Measurements from ENCODE around the gene MYNN.

MYNN gene

DNA sequence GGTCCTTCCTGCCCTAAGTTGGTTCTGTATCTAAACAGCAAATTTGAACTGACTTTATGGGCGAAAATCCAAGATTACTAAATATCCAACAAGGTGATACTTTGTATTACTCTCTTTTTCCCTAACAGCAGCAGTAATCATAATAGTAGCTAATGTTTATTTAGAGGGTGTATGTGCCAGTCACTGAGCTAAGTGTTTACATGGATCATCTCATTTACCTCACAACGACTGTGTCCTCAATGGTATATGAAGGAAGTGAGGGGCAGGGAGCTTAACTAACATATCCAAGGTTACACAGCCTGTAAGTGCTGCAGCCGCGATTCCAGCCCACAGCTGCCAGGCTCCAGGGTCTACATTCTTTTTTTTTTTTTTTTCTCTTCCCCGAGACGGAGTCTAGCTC is 49.8 kb downstream of the MYNN start:
- Histone ChIP-seq H2AFZ (ENCODE audit: low read depth, low read length) (no peak overlapping the region), H3K9me3 (ENCODE audit: low read length) (no peaks in the 10 kb centered on the region), H3K4me1 (ENCODE audit: insufficient read depth, low read length) (no peaks in the 10 kb centered on the region), H3K27me3 (ENCODE audit: insufficient read depth, low read length) (no peaks in the 10 kb centered on the region), H3K4me3 (ENCODE audit: low read length) (no peak overlapping the region), H3K36me3 (ENCODE audit: insufficient read depth, low read length) (no peaks in the 10 kb centered on the region)

DNA sequence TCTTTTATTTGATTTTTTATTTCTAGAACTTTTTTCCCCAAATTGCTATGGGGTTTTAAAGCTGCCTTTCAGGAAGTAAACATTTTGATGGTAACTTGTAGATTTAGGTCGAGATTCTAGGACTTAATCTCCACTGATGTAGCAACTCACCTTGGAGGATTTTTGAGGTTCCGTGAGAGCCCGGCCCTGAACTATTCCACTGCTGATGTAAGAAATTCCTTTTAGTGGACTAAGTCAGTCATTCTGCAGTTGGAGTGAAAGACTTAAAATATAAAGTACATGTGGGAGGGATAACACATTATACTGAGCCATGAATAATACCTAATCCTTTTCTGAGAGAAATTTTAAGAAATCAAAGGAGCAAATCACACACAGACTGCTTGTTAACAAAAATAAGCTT is 52.1 kb downstream of the MYNN start:
- H3K27me3 ChIP-seq (ENCODE audit: insufficient read depth, low read length), result no peaks in the 10 kb centered on the region
- H2AFZ ChIP-seq (ENCODE audit: low read depth, low read length), result no peak overlapping the region
- no peaks in the 10 kb centered on the region for H3K4me1 ChIP-seq (ENCODE audit: insufficient read depth, low read length)
- H3K9me3 ChIP-seq (ENCODE audit: low read length), result no peaks in the 10 kb centered on the region
- no peaks in the 10 kb centered on the region for H3K36me3 ChIP-seq (ENCODE audit: insufficient read depth, low read length)
- H3K4me3 ChIP-seq (ENCODE audit: low read length), result no peak overlapping the region

GRCh38 chr3:169827712-169828111 is 54.5 kb downstream of the MYNN start:
- Histone ChIP-seq H3K4me3 (ENCODE audit: low read length) (no peak overlapping the region), H2AFZ (ENCODE audit: low read depth, low read length) (no peak overlapping the region), H3K4me1 (ENCODE audit: insufficient read depth, low read length) (no peaks in the 10 kb centered on the region), H3K36me3 (ENCODE audit: insufficient read depth, low read length) (no peaks in the 10 kb centered on the region), H3K9me3 (ENCODE audit: low read length) (no peaks in the 10 kb centered on the region), H3K27me3 (ENCODE audit: insufficient read depth, low read length) (no peaks in the 10 kb centered on the region)

DNA sequence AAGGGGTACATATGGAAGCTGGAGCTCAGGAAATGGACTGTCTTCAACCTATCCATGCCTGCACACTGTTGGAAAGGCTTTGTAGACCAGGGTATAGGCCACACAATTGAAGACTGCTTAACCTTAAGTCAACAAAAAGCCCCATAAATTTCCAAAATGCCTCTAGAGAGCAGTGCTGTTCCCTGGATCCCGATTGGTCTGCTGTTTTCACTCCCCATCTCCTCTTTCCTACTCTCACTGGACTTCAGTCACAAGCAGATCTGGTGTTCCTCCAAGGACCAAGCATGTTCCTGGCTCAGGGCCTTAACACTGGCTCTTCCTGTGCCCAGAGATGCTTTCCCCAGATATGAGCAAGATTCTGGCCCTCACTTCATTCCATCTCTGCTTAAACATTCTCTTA is 62.3 kb downstream of the MYNN start:
- Histone ChIP-seq H3K4me3 (ENCODE audit: low read length) (no peak overlapping the region), H3K4me1 (ENCODE audit: insufficient read depth, low read length) (no peaks in the 10 kb centered on the region), H3K27me3 (ENCODE audit: insufficient read depth, low read length) (no peaks in the 10 kb centered on the region), H2AFZ (ENCODE audit: low read depth, low read length) (no peak overlapping the region), H3K9me3 (ENCODE audit: low read length) (no peaks in the 10 kb centered on the region), H3K36me3 (ENCODE audit: insufficient read depth, low read length) (no peaks in the 10 kb centered on the region)

DNA sequence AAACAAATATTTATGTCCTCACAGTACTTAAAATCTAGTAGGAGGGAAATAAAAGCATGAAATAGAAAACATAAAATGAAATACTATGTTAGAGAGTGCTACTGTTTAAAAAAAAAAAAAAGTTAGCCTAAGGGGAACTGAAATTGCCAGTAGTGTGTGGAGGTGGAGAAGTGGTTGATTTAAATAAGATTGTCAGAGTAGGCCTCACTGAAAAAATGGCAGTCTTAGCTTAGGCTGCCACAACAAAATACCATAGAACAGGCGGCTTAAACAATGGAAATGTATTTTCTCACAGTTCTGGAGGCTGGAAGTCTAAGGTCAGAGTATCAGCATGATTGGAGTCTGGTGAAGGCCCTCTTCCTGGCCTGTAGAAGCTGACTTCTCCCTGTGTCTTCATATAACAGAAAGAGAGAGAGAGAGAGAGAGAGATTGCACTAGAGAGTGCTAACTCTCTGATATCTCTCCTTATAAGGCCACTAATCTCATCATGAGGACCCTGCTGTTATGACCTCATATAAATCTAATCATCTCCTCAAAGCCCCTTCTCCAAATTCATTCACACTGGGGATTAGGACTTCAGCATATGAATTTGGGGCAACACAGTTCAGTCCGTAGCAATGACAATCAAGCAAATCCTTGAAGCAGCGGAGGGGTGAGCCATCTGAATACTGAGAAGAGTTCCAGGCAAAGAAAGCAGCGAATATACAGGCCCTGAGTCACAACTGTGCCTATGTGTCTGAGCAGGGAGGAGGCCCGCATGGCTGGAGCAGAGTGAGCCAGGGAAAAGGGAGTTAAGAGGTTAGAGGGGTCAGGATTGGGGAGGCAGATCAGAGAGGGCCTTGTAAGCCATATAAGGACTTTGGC is 63.1 kb downstream of the MYNN start:
- H3K27me3 ChIP-seq (ENCODE audit: insufficient read depth, low read length), result no peaks in the 10 kb centered on the region
- no peaks in the 10 kb centered on the region for H3K9me3 ChIP-seq (ENCODE audit: low read length)
- peak overlapping the region; percentile 13 for H2AFZ ChIP-seq (ENCODE audit: low read depth, low read length)
- H3K36me3 ChIP-seq (ENCODE audit: insufficient read depth, low read length), result no peaks in the 10 kb centered on the region
- H3K4me1 ChIP-seq (ENCODE audit: insufficient read depth, low read length), result no peaks in the 10 kb centered on the region
- no peak overlapping the region for H3K4me3 ChIP-seq (ENCODE audit: low read length)

- H2AFZ ChIP-seq (ENCODE audit: low read depth, low read length), result peak overlapping the region; percentile 13
- no peaks in the 10 kb centered on the region for H3K36me3 ChIP-seq (ENCODE audit: insufficient read depth, low read length)
Observed at GRCh38 chr3:169836942-169837275, 63.7 kb downstream of the MYNN start.

GRCh38 chr3:169838511-169839030 is 65.4 kb downstream of the MYNN start:
- no peaks in the 10 kb centered on the region for H3K4me1 ChIP-seq (ENCODE audit: insufficient read depth, low read length)
- no peak overlapping the region for H3K4me3 ChIP-seq (ENCODE audit: low read length)
- no peaks in the 10 kb centered on the region for H3K9me3 ChIP-seq (ENCODE audit: low read length)
- no peaks in the 10 kb centered on the region for H3K27me3 ChIP-seq (ENCODE audit: insufficient read depth, low read length)
- no peaks in the 10 kb centered on the region for H3K36me3 ChIP-seq (ENCODE audit: insufficient read depth, low read length)
- no peak overlapping the region for H2AFZ ChIP-seq (ENCODE audit: low read depth, low read length)

More at GRCh38 chr3:169836942-169837275, 63.7 kb downstream of the MYNN start:
- Histone ChIP-seq H3K9me3 (ENCODE audit: low read length) (no peaks in the 10 kb centered on the region), H3K4me3 (ENCODE audit: low read length) (no peak overlapping the region), H3K27me3 (ENCODE audit: insufficient read depth, low read length) (no peaks in the 10 kb centered on the region), H3K4me1 (ENCODE audit: insufficient read depth, low read length) (no peaks in the 10 kb centered on the region)

All from neuron (in vitro differentiated cells).